ENCODE measurements around the gene TBX2.

The TBX2 gene

DNA sequence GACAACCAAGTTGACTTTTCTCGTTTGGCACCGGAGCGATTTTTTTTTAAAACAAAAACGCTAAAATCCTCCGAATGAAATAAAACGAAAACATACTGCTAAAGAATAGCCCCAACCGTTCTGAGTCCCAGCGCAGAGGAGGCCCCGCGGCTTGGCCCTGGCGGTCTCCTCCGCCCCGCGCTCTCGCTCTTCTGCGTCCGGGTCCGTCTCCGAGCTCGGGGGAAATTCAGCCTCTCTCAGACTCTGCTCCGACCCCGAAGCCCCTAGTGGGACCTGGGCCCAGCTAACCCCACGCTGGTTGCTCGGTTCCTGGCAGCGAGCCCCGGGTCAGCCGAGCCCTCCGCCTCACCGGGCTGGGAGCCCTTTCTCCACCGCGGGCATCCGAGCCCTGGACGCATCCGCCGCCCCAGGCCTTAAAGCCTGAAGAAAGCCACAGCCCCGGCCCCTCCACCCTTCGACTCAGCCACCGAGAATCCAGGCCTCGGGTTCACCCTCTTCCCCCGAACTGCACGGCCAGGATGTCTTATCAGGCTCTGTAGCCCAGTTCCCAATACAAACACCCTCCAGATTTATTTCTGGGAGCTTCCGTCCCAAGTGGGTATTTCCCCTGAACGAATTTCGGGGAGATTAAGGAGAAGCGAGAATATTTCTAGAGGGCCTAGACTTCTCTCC, 1.2 kb downstream of the TBX2 start:
- TF ChIP-seq, protein P1, sequence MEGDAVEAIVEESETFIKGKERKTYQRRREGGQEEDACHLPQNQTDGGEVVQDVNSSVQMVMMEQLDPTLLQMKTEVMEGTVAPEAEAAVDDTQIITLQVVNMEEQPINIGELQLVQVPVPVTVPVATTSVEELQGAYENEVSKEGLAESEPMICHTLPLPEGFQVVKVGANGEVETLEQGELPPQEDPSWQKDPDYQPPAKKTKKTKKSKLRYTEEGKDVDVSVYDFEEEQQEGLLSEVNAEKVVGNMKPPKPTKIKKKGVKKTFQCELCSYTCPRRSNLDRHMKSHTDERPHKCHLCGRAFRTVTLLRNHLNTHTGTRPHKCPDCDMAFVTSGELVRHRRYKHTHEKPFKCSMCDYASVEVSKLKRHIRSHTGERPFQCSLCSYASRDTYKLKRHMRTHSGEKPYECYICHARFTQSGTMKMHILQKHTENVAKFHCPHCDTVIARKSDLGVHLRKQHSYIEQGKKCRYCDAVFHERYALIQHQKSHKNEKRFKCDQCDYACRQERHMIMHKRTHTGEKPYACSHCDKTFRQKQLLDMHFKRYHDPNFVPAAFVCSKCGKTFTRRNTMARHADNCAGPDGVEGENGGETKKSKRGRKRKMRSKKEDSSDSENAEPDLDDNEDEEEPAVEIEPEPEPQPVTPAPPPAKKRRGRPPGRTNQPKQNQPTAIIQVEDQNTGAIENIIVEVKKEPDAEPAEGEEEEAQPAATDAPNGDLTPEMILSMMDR (conservative IDR thresholded peaks at IDR 0.05; ENCODE audit: low read length) = no peak
- H3K4me3 ChIP-seq (ENCODE audit: low read length) = peak overlapping the region; percentile 67
- DNase-seq (ENCODE audit: low read depth) = no peak

- TF ChIP-seq, protein P1 (conservative IDR thresholded peaks at IDR 0.05; ENCODE audit: low read length) = no peak
- peak overlapping the region; percentile 67 for H3K4me3 ChIP-seq (ENCODE audit: low read length)
- no peak for DNase-seq (ENCODE audit: low read depth)
These were observed 1.9 kb downstream of the TBX2 start for GRCh38 chr17:61401389-61402072.

GRCh38 chr17:61402073-61402541, 2.5 kb downstream of the TBX2 start:
- TF ChIP-seq, protein P1 (conservative IDR thresholded peaks at IDR 0.05; ENCODE audit: low read length) = no peak
- no peak overlapping the region for H3K4me3 ChIP-seq (ENCODE audit: low read length)
- no peak for DNase-seq (ENCODE audit: low read depth)

DNA sequence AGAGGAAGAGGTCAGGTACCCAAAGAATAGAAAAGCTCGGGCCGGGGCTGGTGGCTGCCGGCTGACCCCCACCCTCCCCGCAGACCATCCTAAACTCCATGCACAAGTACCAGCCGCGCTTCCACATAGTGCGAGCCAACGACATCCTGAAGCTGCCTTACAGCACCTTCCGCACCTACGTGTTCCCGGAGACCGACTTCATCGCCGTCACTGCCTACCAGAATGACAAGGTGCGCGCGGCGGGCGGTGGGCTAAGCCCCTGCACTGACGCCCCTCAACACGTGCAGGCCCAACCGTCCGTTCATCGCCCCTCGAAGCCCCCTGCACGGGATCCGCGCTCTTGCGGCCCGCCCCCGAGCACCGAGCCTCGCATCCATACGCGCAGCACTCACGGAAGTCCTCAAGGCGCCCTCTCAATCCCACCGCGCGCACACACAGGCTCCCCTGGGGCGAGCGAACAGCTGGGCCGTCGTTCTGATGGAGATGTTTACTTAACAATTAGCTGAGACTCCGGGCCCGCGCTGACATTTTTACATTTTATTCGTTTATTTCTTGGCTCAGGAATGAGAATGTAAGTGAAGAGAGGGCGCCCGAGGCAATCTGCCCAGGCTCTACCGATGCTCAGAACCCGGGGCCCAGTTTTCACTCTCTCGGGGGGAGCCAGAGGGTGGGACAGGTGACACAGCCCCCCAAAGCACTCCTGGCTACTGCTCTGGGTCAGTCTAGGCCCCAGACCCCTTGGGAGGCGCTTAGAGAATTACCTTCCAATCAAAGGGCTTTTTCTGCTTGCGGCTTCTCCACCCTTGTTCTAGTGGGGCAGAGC, 3.5 kb downstream of the TBX2 start:
- H3K4me3 ChIP-seq (ENCODE audit: low read length) = no peak overlapping the region
- DNase-seq (ENCODE audit: low read depth) = no peak
- TF ChIP-seq, protein P1 (conservative IDR thresholded peaks at IDR 0.05; ENCODE audit: low read length) = no peak

- TF ChIP-seq, protein P1 (conservative IDR thresholded peaks at IDR 0.05; ENCODE audit: low read length) = no peak
- no peak for DNase-seq (ENCODE audit: low read depth)
These were observed 4.4 kb downstream of the TBX2 start for GRCh38 chr17:61403801-61404662.

GRCh38 chr17:61404663-61404912, 4.9 kb downstream of the TBX2 start:
- DNase-seq (ENCODE audit: low read depth) = no peak
- TF ChIP-seq, protein P1 (conservative IDR thresholded peaks at IDR 0.05; ENCODE audit: low read length) = no peak
- no peak overlapping the region for H3K4me3 ChIP-seq (ENCODE audit: low read length)

More at GRCh38 chr17:61403801-61404662, 4.4 kb downstream of the TBX2 start:
- no peak overlapping the region for H3K4me3 ChIP-seq (ENCODE audit: low read length)

Measured in AG10803 (cell line).